GM23338 (cell line): ENCODE results near the gene WWOX.

Source experiments
- CREB1 ChIP-seq: fragments of 250-450 bp; sonication (Bioruptor Pico); IDR thresholded peaks from 2 replicates; pipeline ENCODE4 v1.5.0; 2020; ENCODE audit warnings: low read depth, mild to moderate bottlenecking, moderate library complexity
- EZH2 ChIP-seq: fragments of 200-600 bp; sonication (generic); IDR thresholded peaks from one replicate; pipeline ENCODE4 v1.8.0; 2017; ENCODE audit warnings: antibody characterized with exemption, mild to moderate bottlenecking, low read depth; ENCODE audit not compliant: unreplicated experiment
- EZH2phosphoT487 ChIP-seq: fragments of 200-600 bp; sonication (generic); IDR thresholded peaks from one replicate; pipeline ENCODE4 v1.8.1; 2018; ENCODE audit warnings: antibody characterized with exemption; ENCODE audit not compliant: unreplicated experiment
- POLR2AphosphoS5 ChIP-seq: IDR thresholded peaks from 2 replicates; pipeline ENCODE4 v1.6.1; 2016; ENCODE audit warnings: antibody characterized with exemption, low read depth
- ZNF114 ChIP-seq: fragments of 250-450 bp; sonication (Bioruptor Pico); IDR thresholded peaks from 2 replicates; pipeline ENCODE4 v1.5.0; 2020; ENCODE audit warnings: mild to moderate bottlenecking, moderate library complexity
- TF ChIP-seq, protein P1 (sequence below), 2 experiments: fragments of 200-600 bp in 1 of 2; sonication (generic) in 1 of 2; conservative IDR thresholded peaks; 2 replicates each; pipeline versions ENCODE4 v1.5.1 to v1.6.1; 2016 to 2017; ENCODE audit warnings: antibody characterized with exemption in 2 of 2, low read depth in 2 of 2, mild to moderate bottlenecking in 2 of 2, moderate library complexity in 1 of 2
- TF ChIP-seq, protein P2 (sequence below): IDR thresholded peaks from one replicate; pipeline ENCODE4 v1.6.1; 2018; ENCODE audit warnings: antibody characterized with exemption; ENCODE audit not compliant: unreplicated experiment
- TF ChIP-seq, protein P3 (sequence below): fragments of 250-450 bp; sonication (Bioruptor Pico); IDR thresholded peaks from 2 replicates; pipeline ENCODE4 v1.5.0; 2020; ENCODE audit warnings: mild to moderate bottlenecking, moderate library complexity

DNA sequence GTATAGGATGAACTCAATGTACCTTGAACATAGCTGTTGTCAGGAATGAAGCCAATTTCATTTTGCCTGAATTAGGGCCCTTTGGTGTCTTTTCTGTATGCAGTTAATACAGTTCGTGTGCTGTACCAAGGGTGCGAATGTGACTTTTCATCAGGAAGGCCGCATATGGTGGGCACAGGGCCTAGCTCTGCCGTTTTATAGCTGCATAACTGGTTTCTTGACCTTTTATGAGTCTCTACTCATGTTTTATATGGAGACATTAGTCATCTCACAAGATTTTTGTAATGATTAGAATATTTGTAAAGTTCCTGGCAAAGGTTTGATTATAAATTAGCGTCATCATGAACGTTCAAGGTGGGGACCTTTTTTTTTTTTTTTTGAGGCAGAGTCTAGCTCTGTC is 989.5 kb downstream of the WWOX start:
- TF ChIP-seq, protein P1, sequence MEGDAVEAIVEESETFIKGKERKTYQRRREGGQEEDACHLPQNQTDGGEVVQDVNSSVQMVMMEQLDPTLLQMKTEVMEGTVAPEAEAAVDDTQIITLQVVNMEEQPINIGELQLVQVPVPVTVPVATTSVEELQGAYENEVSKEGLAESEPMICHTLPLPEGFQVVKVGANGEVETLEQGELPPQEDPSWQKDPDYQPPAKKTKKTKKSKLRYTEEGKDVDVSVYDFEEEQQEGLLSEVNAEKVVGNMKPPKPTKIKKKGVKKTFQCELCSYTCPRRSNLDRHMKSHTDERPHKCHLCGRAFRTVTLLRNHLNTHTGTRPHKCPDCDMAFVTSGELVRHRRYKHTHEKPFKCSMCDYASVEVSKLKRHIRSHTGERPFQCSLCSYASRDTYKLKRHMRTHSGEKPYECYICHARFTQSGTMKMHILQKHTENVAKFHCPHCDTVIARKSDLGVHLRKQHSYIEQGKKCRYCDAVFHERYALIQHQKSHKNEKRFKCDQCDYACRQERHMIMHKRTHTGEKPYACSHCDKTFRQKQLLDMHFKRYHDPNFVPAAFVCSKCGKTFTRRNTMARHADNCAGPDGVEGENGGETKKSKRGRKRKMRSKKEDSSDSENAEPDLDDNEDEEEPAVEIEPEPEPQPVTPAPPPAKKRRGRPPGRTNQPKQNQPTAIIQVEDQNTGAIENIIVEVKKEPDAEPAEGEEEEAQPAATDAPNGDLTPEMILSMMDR (conservative IDR thresholded peaks at IDR 0.05; ENCODE audit: low read depth in 2 of 2) = no peak
- TF ChIP-seq POLR2AphosphoS5 = no peak
- TF ChIP-seq, protein P2, sequence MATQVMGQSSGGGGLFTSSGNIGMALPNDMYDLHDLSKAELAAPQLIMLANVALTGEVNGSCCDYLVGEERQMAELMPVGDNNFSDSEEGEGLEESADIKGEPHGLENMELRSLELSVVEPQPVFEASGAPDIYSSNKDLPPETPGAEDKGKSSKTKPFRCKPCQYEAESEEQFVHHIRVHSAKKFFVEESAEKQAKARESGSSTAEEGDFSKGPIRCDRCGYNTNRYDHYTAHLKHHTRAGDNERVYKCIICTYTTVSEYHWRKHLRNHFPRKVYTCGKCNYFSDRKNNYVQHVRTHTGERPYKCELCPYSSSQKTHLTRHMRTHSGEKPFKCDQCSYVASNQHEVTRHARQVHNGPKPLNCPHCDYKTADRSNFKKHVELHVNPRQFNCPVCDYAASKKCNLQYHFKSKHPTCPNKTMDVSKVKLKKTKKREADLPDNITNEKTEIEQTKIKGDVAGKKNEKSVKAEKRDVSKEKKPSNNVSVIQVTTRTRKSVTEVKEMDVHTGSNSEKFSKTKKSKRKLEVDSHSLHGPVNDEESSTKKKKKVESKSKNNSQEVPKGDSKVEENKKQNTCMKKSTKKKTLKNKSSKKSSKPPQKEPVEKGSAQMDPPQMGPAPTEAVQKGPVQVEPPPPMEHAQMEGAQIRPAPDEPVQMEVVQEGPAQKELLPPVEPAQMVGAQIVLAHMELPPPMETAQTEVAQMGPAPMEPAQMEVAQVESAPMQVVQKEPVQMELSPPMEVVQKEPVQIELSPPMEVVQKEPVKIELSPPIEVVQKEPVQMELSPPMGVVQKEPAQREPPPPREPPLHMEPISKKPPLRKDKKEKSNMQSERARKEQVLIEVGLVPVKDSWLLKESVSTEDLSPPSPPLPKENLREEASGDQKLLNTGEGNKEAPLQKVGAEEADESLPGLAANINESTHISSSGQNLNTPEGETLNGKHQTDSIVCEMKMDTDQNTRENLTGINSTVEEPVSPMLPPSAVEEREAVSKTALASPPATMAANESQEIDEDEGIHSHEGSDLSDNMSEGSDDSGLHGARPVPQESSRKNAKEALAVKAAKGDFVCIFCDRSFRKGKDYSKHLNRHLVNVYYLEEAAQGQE = no peak
- TF ChIP-seq CREB1 (CRISPR knock-in tag) = no peak
- no peak for TF ChIP-seq EZH2
- TF ChIP-seq ZNF114 (CRISPR knock-in tag) = no peak
- no peak for TF ChIP-seq EZH2phosphoT487
- TF ChIP-seq, protein P3, sequence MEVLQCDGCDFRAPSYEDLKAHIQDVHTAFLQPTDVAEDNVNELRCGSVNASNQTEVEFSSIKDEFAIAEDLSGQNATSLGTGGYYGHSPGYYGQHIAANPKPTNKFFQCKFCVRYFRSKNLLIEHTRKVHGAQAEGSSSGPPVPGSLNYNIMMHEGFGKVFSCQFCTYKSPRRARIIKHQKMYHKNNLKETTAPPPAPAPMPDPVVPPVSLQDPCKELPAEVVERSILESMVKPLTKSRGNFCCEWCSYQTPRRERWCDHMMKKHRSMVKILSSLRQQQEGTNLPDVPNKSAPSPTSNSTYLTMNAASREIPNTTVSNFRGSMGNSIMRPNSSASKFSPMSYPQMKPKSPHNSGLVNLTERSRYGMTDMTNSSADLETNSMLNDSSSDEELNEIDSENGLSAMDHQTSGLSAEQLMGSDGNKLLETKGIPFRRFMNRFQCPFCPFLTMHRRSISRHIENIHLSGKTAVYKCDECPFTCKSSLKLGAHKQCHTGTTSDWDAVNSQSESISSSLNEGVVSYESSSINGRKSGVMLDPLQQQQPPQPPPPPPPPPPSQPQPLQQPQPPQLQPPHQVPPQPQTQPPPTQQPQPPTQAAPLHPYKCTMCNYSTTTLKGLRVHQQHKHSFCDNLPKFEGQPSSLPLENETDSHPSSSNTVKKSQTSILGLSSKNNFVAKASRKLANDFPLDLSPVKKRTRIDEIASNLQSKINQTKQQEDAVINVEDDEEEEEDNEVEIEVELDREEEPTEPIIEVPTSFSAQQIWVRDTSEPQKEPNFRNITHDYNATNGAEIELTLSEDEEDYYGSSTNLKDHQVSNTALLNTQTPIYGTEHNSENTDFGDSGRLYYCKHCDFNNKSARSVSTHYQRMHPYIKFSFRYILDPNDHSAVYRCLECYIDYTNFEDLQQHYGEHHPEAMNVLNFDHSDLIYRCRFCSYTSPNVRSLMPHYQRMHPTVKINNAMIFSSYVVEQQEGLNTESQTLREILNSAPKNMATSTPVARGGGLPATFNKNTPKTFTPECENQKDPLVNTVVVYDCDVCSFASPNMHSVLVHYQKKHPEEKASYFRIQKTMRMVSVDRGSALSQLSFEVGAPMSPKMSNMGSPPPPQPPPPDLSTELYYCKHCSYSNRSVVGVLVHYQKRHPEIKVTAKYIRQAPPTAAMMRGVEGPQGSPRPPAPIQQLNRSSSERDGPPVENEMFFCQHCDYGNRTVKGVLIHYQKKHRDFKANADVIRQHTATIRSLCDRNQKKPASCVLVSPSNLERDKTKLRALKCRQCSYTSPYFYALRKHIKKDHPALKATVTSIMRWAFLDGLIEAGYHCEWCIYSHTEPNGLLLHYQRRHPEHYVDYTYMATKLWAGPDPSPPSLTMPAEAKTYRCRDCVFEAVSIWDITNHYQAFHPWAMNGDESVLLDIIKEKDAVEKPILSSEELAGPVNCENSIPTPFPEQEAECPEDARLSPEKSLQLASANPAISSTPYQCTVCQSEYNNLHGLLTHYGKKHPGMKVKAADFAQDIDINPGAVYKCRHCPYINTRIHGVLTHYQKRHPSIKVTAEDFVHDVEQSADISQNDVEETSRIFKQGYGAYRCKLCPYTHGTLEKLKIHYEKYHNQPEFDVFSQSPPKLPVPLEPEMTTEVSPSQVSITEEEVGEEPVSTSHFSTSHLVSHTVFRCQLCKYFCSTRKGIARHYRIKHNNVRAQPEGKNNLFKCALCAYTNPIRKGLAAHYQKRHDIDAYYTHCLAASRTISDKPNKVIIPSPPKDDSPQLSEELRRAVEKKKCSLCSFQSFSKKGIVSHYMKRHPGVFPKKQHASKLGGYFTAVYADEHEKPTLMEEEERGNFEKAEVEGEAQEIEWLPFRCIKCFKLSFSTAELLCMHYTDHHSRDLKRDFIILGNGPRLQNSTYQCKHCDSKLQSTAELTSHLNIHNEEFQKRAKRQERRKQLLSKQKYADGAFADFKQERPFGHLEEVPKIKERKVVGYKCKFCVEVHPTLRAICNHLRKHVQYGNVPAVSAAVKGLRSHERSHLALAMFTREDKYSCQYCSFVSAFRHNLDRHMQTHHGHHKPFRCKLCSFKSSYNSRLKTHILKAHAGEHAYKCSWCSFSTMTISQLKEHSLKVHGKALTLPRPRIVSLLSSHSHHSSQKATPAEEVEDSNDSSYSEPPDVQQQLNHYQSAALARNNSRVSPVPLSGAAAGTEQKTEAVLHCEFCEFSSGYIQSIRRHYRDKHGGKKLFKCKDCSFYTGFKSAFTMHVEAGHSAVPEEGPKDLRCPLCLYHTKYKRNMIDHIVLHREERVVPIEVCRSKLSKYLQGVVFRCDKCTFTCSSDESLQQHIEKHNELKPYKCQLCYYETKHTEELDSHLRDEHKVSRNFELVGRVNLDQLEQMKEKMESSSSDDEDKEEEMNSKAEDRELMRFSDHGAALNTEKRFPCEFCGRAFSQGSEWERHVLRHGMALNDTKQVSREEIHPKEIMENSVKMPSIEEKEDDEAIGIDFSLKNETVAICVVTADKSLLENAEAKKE (CRISPR knock-in tag) = no peak
